Neural cell (in vitro differentiated cells): ENCODE data around the gene ILDR2. TPM values are rescaled to one million over a fixed set of nuclear protein-coding genes. Genes with fewer than 3 reads are reported as not detected.

Experiments used
- H2AFZ ChIP-seq: fragments of 200-600, 300-800 bp; sonication (generic), shearing (Covaris generic); 2 replicates; pipeline ENCODE4 v1.6.0; 2014; ENCODE audit warnings: low read depth, mild to moderate bottlenecking, antibody characterized with exemption, low read length, moderate library complexity
- H3F3A ChIP-seq: fragments of 200-600 bp; shearing (Covaris generic); 2 replicates; pipeline ENCODE4 v1.6.1; 2016; ENCODE audit warnings: mild to moderate bottlenecking, moderate library complexity, mixed read lengths, antibody characterized with exemption, low read length; ENCODE audit not compliant: insufficient read depth, poor library complexity, severe bottlenecking
- H3K27ac ChIP-seq: fragments of 200-600, 300-800 bp; sonication (generic), shearing (Covaris generic); 2 replicates; pipeline ENCODE4 v1.5.1; 2014; ENCODE audit warnings: mild to moderate bottlenecking, low read length, moderate library complexity
- H3K27me3 ChIP-seq: fragments of 300-800, 200-600 bp; sonication (generic), shearing (Covaris generic); 2 replicates; pipeline ENCODE4 v1.6.0; 2014; ENCODE audit warnings: mild to moderate bottlenecking, low read depth, low read length, moderate library complexity; ENCODE audit not compliant: insufficient read depth
- H3K36me3 ChIP-seq: fragments of 300-800, 200-600 bp; sonication (generic), shearing (Covaris generic); 2 replicates; pipeline ENCODE4 v1.5.1; 2014; ENCODE audit warnings: mild to moderate bottlenecking, antibody characterized with exemption, low read length, moderate library complexity; ENCODE audit not compliant: insufficient read depth
- H3K4me2 ChIP-seq: fragments of 300-800, 200-600 bp; sonication (generic), shearing (Covaris generic); 2 replicates; pipeline ENCODE4 v1.6.0; 2014; ENCODE audit warnings: mild to moderate bottlenecking, low read length
- H3K4me3 ChIP-seq: fragments of 300-800, 200-600 bp; sonication (generic), shearing (Covaris generic); 2 replicates; pipeline ENCODE4 v1.5.1; 2014; ENCODE audit warnings: mild to moderate bottlenecking, low read length, moderate library complexity
- H3K79me2 ChIP-seq: fragments of 200-600 bp; shearing (Covaris generic); replicated peaks from 2 replicates; pipeline ENCODE4 v1.6.0; 2014; ENCODE audit warnings: mild to moderate bottlenecking, low read length, moderate library complexity; ENCODE audit not compliant: insufficient read depth
- H3K9ac ChIP-seq: fragments of 300-800, 200-600 bp; sonication (generic), shearing (Covaris generic); 2 replicates; pipeline ENCODE4 v1.6.1; 2016; ENCODE audit warnings: mild to moderate bottlenecking, low read length, mixed read lengths
- H3K9me2 ChIP-seq: fragments of 200-600 bp; shearing (Covaris generic); 2 replicates; pipeline ENCODE4 v1.6.1; 2016; ENCODE audit warnings: mild to moderate bottlenecking, low read length, mixed read lengths; ENCODE audit not compliant: insufficient read depth
- H3K9me3 ChIP-seq: fragments of 200-600, 300-800 bp; sonication (generic), shearing (Covaris generic); 2 replicates; pipeline ENCODE4 v1.6.1; 2016; ENCODE audit warnings: mild to moderate bottlenecking, mixed run types, low read length, moderate library complexity, mixed read lengths
- H4K20me1 ChIP-seq: fragments of 200-600 bp; shearing (Covaris generic); 2 replicates; pipeline ENCODE4 v1.6.1; 2016; ENCODE audit warnings: mild to moderate bottlenecking, mixed run types; ENCODE audit not compliant: insufficient read depth
- EP300 ChIP-seq: fragments of 450-650 bp; conservative IDR thresholded peaks from 2 replicates; pipeline ENCODE4 v1.6.1; 2014; ENCODE audit warnings: antibody characterized with exemption, mild to moderate bottlenecking, moderate library complexity; ENCODE audit not compliant: poor library complexity, severe bottlenecking
- EZH2 ChIP-seq: fragments of 200-600, 300-800 bp; shearing (Covaris generic), sonication (generic); IDR thresholded peaks from 2 replicates; pipeline ENCODE4 v1.6.1; 2014; ENCODE audit warnings: antibody characterized with exemption, low read length, borderline replicate concordance, mild to moderate bottlenecking; ENCODE audit not compliant: insufficient read depth, poor library complexity, severe bottlenecking
- MXI1 ChIP-seq: fragments of 450-650 bp; conservative IDR thresholded peaks from 2 replicates; pipeline ENCODE4 v1.6.1; 2014; ENCODE audit warnings: antibody characterized with exemption, mild to moderate bottlenecking; ENCODE audit not compliant: poor library complexity, severe bottlenecking
- POLR2AphosphoS5 ChIP-seq: IDR thresholded peaks from 2 replicates; pipeline ENCODE4 v1.6.1; 2012
- RAD21 ChIP-seq: fragments of 450-650 bp; conservative IDR thresholded peaks from 2 replicates; pipeline ENCODE4 v1.6.1; 2014; ENCODE audit warnings: antibody characterized with exemption, mild to moderate bottlenecking, moderate library complexity
- SMC3 ChIP-seq: fragments of 450-650 bp; conservative IDR thresholded peaks from 2 replicates; pipeline ENCODE4 v1.6.1; 2014; ENCODE audit warnings: antibody characterized with exemption, mild to moderate bottlenecking, moderate library complexity; ENCODE audit not compliant: poor library complexity
- TAF1 ChIP-seq: IDR thresholded peaks from 2 replicates; pipeline ENCODE4 v1.6.1; 2012; ENCODE audit warnings: low read depth
- polyA plus RNA-seq: library from polyadenylated mRNA; depleted of rRNA; stranded (reverse); fragments of >200 nt; gene quantifications from 2 replicates; pipeline ENCODE4 v1.2.3, GENCODE V29; 2014
- TF ChIP-seq, protein P1 (sequence below): fragments of 450-650 bp; IDR thresholded peaks from 2 replicates; pipeline ENCODE4 v1.5.1; 2014; ENCODE audit warnings: antibody characterized with exemption, mild to moderate bottlenecking, moderate library complexity; ENCODE audit not compliant: poor library complexity, severe bottlenecking
- TF ChIP-seq, protein P2 (sequence below): IDR thresholded peaks from 2 replicates; pipeline ENCODE4 v1.6.1; 2012; ENCODE audit warnings: borderline replicate concordance

The ILDR2 gene
- polyA plus RNA-seq, 1 donor from 2014 or later = 6.8 TPM

DNA sequence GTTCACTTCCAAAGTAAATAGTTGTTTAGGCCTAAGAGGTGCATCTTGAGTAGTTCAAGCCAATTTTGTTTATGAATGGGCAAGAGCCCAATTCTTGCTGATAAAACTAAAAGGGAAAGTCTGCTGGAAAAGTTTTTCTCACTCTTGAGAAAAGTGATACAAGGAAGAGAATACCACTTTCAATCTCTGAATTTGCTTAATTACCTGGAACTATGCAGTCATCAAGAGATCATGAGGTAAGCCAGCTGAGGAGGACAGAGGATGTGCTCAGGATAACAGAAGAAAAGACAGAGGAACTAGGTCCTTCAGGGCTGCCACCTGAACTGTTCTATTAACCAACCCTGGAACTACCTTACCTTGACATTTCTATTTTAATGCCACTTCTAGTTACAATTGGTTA lies 42.2 kb downstream of the ILDR2 start:
- TF ChIP-seq EP300 (no peak), EZH2 (no peak), RAD21 (no peak), SMC3 (no peak), POLR2AphosphoS5 (no peak), MXI1 (no peak), TAF1 (no peak)
- TF ChIP-seq, protein P1, sequence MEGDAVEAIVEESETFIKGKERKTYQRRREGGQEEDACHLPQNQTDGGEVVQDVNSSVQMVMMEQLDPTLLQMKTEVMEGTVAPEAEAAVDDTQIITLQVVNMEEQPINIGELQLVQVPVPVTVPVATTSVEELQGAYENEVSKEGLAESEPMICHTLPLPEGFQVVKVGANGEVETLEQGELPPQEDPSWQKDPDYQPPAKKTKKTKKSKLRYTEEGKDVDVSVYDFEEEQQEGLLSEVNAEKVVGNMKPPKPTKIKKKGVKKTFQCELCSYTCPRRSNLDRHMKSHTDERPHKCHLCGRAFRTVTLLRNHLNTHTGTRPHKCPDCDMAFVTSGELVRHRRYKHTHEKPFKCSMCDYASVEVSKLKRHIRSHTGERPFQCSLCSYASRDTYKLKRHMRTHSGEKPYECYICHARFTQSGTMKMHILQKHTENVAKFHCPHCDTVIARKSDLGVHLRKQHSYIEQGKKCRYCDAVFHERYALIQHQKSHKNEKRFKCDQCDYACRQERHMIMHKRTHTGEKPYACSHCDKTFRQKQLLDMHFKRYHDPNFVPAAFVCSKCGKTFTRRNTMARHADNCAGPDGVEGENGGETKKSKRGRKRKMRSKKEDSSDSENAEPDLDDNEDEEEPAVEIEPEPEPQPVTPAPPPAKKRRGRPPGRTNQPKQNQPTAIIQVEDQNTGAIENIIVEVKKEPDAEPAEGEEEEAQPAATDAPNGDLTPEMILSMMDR = no peak
- TF ChIP-seq, protein P2, sequence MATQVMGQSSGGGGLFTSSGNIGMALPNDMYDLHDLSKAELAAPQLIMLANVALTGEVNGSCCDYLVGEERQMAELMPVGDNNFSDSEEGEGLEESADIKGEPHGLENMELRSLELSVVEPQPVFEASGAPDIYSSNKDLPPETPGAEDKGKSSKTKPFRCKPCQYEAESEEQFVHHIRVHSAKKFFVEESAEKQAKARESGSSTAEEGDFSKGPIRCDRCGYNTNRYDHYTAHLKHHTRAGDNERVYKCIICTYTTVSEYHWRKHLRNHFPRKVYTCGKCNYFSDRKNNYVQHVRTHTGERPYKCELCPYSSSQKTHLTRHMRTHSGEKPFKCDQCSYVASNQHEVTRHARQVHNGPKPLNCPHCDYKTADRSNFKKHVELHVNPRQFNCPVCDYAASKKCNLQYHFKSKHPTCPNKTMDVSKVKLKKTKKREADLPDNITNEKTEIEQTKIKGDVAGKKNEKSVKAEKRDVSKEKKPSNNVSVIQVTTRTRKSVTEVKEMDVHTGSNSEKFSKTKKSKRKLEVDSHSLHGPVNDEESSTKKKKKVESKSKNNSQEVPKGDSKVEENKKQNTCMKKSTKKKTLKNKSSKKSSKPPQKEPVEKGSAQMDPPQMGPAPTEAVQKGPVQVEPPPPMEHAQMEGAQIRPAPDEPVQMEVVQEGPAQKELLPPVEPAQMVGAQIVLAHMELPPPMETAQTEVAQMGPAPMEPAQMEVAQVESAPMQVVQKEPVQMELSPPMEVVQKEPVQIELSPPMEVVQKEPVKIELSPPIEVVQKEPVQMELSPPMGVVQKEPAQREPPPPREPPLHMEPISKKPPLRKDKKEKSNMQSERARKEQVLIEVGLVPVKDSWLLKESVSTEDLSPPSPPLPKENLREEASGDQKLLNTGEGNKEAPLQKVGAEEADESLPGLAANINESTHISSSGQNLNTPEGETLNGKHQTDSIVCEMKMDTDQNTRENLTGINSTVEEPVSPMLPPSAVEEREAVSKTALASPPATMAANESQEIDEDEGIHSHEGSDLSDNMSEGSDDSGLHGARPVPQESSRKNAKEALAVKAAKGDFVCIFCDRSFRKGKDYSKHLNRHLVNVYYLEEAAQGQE = no peak
- Histone ChIP-seq H4K20me1 (no peaks in the 10 kb centered on the region), H2AFZ (no peak overlapping the region), H3F3A (no peaks in the 10 kb centered on the region), H3K9me2 (no peaks in the 10 kb centered on the region), H3K9me3 (no peaks in the 10 kb centered on the region), H3K36me3 (no peaks in the 10 kb centered on the region), H3K4me2 (no peak overlapping the region), H3K4me3 (no peak overlapping the region), H3K9ac (no peak overlapping the region), H3K27me3 (no peaks in the 10 kb centered on the region), H3K79me2 (no peaks in the 10 kb centered on the region), H3K27ac (no peak overlapping the region)

DNA sequence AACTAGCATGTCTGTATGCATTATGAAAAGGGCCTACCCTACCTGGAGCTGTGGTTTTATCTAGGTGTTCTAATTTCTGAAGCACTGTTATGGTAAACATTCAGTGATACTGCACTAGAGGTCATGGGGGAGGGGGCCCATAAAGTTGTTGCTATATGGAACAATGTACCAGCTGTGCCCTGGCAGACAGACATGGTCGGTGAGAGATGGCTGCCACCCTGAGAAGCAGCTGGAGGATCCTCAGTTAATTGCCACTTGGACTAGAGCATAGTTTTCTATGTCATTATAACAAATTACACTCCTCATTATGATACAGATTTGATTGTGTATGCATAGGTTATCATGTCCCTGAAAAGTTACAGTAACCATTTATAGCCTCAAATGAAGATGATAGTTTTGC lies 45.4 kb downstream of the ILDR2 start:
- Histone ChIP-seq H3K4me3 (no peak overlapping the region), H3K27ac (no peak overlapping the region), H4K20me1 (no peaks in the 10 kb centered on the region), H3K9me3 (no peaks in the 10 kb centered on the region), H3K27me3 (no peaks in the 10 kb centered on the region), H3K9ac (no peak overlapping the region), H3F3A (no peaks in the 10 kb centered on the region), H3K36me3 (no peaks in the 10 kb centered on the region), H3K79me2 (no peaks in the 10 kb centered on the region), H2AFZ (no peak overlapping the region), H3K9me2 (no peaks in the 10 kb centered on the region), H3K4me2 (no peak overlapping the region)
- TF ChIP-seq, protein P1 = no peak
- TF ChIP-seq POLR2AphosphoS5 = no peak
